Stimulated activated naive CD8-positive, alpha-beta T cell treated with anti-CD3 and anti-CD28 coated beads, Interleukin-15, amount 100 ng/mL, for 72 hours (primary cell): Measurements from ENCODE around the gene MYG1.
A peak's percentile ranks its signal among the peaks of the same experiment; 100 is the strongest.

Source experiments
- ATAC-seq: fragments of 150-1000 bp; cut with Tn5 transposase; 2 replicates; pipeline ENCODE4 v1.10.0; 2021; ENCODE audit warnings: mild to moderate bottlenecking, moderate library complexity
- DNase-seq, 2 donors: peaks; one replicate each; pipeline ENCODE4 v3.0.0; 2021 to 2022
- H3K27ac Mint-ChIP-seq, 2 donors: one replicate each; pipeline ENCODE4 v1.8.0; 2022; ENCODE audit warnings: mild to moderate bottlenecking in 2 of 2, mixed read lengths in 2 of 2, moderate library complexity in 2 of 2
- H3K27me3 Mint-ChIP-seq: one replicate; pipeline ENCODE4 v1.8.0; 2022; ENCODE audit warnings: mixed read lengths
- H3K4me1 Mint-ChIP-seq: one replicate; pipeline ENCODE4 v1.8.0; 2022; ENCODE audit warnings: mild to moderate bottlenecking, mixed read lengths
- H3K4me3 Mint-ChIP-seq, 2 donors: one replicate each; pipeline ENCODE4 v1.8.0; 2022; ENCODE audit warnings: mild to moderate bottlenecking in 2 of 2, mixed read lengths in 2 of 2, moderate library complexity in 1 of 2
- H3K9me3 Mint-ChIP-seq, 2 donors: one replicate each; pipeline ENCODE4 v1.8.0; 2022; ENCODE audit warnings: mixed read lengths in 2 of 2

MYG1 gene, protein sequence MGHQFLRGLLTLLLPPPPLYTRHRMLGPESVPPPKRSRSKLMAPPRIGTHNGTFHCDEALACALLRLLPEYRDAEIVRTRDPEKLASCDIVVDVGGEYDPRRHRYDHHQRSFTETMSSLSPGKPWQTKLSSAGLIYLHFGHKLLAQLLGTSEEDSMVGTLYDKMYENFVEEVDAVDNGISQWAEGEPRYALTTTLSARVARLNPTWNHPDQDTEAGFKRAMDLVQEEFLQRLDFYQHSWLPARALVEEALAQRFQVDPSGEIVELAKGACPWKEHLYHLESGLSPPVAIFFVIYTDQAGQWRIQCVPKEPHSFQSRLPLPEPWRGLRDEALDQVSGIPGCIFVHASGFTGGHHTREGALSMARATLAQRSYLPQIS

DNA sequence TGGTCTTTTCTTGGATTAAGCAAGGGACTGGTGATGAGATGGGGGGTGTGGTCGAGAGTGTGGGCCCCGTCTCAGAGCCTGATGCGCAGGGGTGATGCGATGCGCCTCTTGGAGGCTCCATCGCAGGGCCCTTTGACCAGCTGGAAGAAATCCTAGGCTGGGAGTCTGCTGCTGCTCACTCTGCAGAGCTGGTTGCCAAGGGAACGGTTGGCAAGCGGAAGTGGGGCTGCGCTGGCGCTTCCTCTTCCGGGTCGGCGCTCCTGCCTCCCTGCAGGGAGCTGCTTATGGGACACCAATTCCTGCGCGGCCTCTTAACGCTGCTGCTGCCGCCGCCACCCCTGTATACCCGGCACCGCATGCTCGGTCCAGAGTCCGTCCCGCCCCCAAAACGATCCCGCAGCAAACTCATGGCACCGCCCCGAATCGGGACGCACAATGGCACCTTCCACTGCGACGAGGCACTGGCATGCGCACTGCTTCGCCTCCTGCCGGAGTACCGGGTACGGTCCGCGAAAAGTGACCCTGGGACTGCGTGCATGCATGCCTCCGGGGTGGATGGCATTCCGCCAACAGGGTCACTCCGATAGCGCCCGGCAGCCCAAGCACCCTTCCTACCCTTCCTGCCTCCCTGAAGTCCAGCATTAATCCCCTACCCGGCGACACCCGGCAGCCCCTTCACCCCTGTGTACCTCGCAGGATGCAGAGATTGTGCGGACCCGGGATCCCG lies at the start of gene MYG1:
MYG1 (plus strand) TSS at position 242 of the 727 bp plus-strand sequence; CDS start at position 285, 43 bp downstream.
- peak; percentile 81 for ATAC-seq
- peak; percentile 76 to 82 for DNase-seq
- no peaks in the 10 kb centered on the region for H3K9me3 Mint-ChIP-seq
- peak within 1 kb of the TSS; percentile 84 to 92 for H3K4me3 Mint-ChIP-seq
- H3K27me3 Mint-ChIP-seq, result no peaks in the 10 kb centered on the region
- peak within 1 kb of the TSS; percentile 98 for H3K27ac Mint-ChIP-seq
- H3K4me1 Mint-ChIP-seq, result peaks cover 78% of the 10 kb centered on the region

DNA sequence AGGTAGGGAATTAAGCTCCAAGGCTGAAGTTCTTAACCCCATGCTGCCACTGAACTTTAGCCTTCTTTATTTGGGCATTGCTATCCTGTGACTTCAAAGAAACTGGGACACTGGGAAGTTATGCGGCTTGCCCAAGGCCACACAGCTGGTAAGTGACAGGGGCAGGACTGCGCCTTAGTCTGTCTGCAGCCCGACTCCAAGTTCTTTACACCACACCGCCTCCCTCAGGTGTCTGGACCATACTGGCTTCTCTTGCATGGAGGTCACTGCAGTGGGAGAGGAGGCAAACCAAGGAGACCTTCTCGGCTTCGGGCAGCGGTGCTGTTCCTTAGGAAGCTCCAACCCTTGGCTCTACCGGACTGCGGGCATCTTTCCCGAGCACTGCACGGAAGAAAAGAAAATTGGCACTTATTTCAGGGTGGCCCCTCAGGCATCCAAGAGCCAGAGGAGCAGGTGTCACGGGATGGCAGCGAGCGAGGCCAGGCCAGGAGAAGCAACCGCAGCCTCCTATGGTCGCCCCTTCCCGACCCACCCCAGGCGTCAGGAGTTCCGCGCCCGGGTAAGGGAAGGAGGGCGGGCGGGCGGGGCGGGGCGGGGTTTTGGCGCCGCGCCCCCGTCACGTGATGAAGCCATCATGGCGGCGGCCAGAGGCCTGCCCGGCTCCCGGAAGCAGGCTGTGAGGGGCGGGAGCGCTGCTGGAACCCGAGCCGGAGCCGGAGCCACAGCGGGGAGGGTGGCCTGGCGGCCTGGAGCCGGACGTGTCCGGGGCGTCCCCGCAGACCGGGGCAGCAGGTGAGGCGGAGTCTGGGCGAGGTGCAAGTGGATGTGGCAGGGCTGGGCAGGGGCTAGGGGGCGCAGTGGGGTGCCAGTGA lies 47.8 kb upstream of the MYG1 start:
- H3K27me3 Mint-ChIP-seq, result no peaks in the 10 kb centered on the region
- no peaks in the 10 kb centered on the region for H3K9me3 Mint-ChIP-seq
- DNase-seq, result peak; percentile 68 to 72
- ATAC-seq, result peak; percentile 93
- H3K4me3 Mint-ChIP-seq, result peak overlapping the region; percentile 94 to 98
- peaks cover 55% of the 10 kb centered on the region for H3K4me1 Mint-ChIP-seq
- peak overlapping the region; percentile 98 for H3K27ac Mint-ChIP-seq

DNA sequence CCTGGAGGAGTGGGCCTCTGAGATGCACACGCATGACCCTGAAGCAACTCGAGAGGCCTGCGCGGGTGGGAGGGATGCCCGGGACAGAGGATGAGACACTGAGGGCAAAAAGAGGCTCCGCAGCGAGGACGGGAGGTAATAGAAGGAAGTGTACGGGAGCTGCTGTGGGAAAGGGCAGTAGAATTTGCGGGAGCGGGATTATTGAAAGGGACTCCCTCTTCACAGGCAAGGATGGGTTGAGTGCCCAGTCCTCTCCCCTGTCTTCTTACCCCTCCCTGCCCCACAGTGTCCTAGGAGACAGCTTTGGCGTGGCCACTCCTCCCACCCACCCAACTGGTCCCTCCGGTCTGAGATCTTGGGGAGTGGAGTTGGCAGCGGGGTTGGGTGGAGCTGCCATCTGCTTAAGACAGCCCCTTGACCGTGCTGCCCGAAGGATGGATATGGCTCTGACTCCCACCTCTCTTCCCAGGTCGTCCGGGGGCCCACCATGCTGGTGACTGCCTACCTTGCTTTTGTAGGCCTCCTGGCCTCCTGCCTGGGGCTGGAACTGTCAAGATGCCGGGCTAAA lies 47.1 kb upstream of the MYG1 start:
- Mint-ChIP-seq H3K4me1 (peaks cover 50% of the 10 kb centered on the region), H3K27me3 (no peaks in the 10 kb centered on the region), H3K27ac (peak overlapping the region; percentile 98), H3K9me3 (no peaks in the 10 kb centered on the region), H3K4me3 (peak overlapping the region; percentile 94 to 98)
- DNase-seq, result no peak
- peak; percentile 21 for ATAC-seq

DNA sequence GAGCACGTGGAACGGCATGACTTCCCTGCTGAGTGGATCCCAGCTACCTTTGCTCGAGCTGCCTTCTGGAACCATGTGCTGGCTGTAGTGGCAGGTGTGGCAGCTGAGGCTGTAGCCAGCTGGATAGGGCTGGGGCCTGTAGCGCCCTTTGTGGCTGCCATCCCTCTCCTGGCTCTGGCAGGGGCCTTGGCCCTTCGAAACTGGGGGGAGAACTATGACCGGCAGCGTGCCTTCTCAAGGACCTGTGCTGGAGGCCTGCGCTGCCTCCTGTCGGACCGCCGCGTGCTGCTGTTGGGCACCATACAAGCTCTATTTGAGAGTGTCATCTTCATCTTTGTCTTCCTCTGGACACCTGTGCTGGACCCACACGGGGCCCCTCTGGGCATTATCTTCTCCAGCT lies 46.2 kb upstream of the MYG1 start:
- ATAC-seq (no peak), DNase-seq (no peak)
- Mint-ChIP-seq H3K4me1 (peaks cover 50% of the 10 kb centered on the region), H3K27me3 (no peaks in the 10 kb centered on the region), H3K27ac (peak overlapping the region; percentile 84 to 98), H3K4me3 (peak overlapping the region; percentile 94 to 98), H3K9me3 (no peaks in the 10 kb centered on the region)

DNA sequence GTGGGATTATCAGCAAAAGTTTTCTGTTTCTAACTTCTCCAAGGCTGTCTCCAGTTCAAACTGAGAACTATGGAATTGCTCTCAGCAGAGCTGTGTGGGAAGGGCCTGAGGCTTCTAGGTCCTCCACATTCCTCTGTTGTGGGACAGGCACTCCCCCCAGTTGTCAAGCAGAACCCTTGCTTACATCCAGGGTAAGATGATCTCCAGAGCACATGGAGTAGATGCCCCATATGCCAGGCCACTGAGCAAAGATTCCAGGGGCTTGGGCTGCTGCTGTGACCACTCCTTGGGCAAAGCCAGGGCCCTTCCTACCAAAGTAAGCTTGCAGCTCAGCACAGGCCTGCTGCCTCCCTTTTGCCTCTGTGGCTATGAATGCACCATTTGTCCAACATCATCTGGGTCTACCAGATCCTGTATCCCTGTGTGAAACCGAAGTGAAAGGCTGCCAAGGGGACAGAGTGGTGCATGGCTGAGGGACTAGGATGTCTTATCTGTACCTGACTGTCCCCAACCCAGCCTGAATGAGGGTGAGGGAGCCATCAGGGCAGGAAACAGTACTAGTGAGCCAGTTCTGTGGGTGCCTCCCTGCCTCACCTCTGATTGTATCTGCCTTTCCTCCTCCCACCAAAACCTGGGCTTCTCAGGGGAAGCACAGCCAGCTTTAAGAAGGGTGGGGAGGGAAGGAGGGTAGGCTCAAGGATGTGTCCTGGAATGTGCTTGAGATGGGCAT lies 44.5 kb upstream of the MYG1 start:
- H3K9me3 Mint-ChIP-seq, result no peaks in the 10 kb centered on the region
- no peak overlapping the region for H3K4me3 Mint-ChIP-seq
- H3K27me3 Mint-ChIP-seq, result no peaks in the 10 kb centered on the region
- ATAC-seq (no peak), DNase-seq (no peak)
- H3K27ac Mint-ChIP-seq, result peak overlapping the region; percentile 31 to 55
- H3K4me1 Mint-ChIP-seq, result peaks cover 62% of the 10 kb centered on the region

DNA sequence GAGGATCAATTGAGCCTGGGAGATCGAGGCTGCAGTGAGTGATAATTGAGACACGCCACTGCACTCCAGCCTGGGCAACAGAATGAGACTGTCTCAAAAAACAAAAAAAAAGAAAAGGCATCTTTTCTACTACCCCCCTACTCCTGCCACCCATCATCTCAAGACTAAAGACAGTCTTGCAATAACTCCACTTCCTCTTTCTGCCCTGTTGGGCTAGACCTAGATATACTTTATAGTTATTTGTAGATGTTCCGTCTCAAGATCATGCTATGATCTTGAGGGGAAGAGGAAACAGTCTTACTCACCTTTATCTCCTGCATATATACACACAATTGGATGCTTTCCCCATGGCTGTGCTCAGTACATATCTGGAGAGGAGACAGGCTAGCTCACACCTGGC lies 43.5 kb upstream of the MYG1 start:
- DNase-seq, result no peak
- H3K27me3 Mint-ChIP-seq, result no peaks in the 10 kb centered on the region
- H3K4me3 Mint-ChIP-seq, result no peak overlapping the region
- no peak for ATAC-seq
- H3K4me1 Mint-ChIP-seq, result peaks cover 61% of the 10 kb centered on the region
- no peaks in the 10 kb centered on the region for H3K9me3 Mint-ChIP-seq
- peak overlapping the region in 1 of 2 donors; percentile 27 for H3K27ac Mint-ChIP-seq

DNA sequence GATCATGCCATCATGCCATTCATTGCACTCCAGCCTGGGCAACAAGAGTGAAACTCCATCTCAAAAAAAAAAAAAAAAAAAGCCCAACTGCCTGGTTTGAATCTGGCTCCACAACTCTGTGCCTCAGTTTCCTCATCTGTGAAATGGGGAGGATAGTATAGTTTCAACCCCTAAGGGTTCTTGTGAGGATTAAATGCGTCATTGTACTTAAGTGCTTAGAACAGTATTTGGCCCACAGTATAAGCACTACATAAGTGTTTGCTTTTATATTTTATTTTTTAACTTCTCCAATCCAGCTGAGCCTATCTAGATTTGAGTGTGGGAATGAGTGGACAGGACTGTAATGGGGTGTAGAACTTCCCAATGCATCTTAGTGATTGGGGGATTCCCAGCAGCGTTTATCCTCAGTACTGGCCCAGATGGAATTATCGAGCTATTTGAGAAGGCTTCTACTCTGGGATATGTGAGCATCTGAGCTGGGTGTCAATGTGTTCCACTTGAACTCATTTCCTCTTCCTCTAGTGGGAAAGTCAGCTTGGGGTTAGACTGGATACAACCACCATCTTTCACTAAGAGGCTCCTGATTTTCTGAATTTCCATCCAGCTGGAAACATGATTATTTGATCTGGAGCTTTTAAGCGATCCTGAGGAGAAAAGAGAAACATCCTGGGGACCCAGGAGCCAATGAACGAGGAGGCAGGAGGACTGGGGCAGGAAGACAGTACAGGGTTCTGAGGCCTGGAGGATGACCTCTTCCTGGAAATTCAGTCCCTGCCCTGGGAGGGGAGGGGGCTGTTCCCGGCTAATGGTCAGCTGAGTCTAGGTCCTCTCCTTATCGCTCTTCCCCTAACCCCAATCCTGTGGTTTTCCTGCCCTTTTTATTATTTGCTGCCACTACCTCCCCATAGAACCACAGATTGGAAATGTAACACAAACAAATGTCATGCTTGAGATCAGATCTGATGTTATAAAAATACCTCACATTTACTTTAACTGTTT lies 40.7 kb upstream of the MYG1 start:
- DNase-seq, result no peak
- no peaks in the 10 kb centered on the region for H3K9me3 Mint-ChIP-seq
- H3K27ac Mint-ChIP-seq, result no peak overlapping the region
- H3K27me3 Mint-ChIP-seq, result no peaks in the 10 kb centered on the region
- no peak overlapping the region for H3K4me3 Mint-ChIP-seq
- no peak for ATAC-seq
- H3K4me1 Mint-ChIP-seq, result peaks cover 41% of the 10 kb centered on the region

DNA sequence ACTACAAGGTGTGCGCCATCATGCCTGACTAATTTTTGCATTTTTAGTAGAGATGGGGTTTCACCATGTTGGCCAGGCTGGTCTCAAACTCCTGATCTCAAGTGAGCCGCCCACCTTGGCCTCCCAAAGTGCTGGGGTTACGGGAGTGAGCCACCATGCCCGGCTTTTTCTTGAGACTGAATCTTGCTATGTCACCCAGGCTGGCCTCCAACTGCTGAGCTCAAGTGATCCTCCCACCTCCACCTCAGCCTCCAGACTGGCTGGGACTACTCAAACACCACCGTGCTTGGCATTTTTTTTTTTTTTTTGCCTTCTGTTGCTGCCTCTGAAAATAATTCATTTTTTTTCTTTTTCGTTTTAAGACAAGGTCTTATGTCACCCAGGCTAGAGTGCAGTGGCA lies 39.6 kb upstream of the MYG1 start:
- Mint-ChIP-seq H3K27me3 (no peaks in the 10 kb centered on the region), H3K9me3 (no peaks in the 10 kb centered on the region), H3K4me1 (peaks cover 30% of the 10 kb centered on the region), H3K4me3 (no peak overlapping the region), H3K27ac (peak overlapping the region in 1 of 2 donors; percentile 74)
- ATAC-seq (no peak), DNase-seq (no peak)

DNA sequence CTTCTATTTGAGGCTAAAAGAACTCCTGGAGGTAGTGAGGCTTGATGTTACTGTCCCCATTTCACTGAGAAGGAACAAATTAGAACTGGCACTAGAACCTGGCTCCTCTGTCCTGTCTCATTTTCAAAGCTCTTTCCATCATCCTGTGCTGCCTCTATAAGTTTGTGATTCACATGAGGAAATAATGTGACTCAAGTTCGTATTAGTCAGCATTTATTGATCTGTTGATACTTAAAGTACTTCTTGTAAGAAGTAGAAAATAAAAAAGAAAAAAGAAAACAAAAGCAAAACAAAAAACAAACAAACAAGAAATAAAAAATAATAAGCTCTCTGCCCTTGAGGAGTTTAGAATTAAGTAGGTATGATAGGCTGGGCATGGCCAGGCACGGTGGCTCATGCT lies 33.7 kb upstream of the MYG1 start:
- Mint-ChIP-seq H3K27ac (no peak overlapping the region), H3K4me3 (no peak overlapping the region), H3K4me1 (peaks cover 32% of the 10 kb centered on the region), H3K27me3 (no peaks in the 10 kb centered on the region), H3K9me3 (no peaks in the 10 kb centered on the region)
- ATAC-seq, result no peak
- no peak for DNase-seq

DNA sequence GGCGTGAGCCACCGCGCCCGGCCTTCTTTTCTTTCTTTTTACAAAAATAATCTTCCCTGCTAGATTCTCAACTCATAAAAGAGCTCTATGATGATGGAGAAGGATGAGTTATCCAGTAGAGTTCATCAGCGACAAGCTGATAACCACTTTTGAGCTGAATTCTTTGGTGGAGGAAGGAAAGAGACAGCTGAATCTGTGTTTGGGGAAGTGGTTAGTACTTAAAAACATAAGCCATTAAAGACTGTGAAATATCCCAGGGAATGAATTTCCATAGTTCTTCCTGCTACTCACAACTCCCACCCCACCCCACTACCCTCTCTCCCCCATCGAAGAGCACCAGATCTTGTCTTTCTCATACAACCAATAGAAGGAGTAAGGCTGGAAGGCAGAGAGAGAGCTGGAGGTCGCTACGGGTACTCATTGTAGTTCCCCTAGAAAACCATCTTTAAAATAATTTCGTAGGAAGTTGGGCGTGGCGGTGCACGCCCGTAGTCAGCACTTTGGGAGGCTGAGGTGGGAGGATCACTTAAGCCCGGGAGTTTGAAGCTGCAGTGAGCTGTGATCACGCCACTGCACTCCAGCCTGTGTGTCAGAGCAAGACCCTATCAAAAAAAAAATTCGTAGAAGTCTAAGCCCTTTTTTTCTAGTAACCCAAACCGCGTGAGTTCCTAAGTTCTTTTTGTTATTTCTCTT lies 32.0 kb upstream of the MYG1 start:
- ATAC-seq (peak; percentile 46), DNase-seq (no peak)
- H3K27me3 Mint-ChIP-seq, result no peaks in the 10 kb centered on the region
- peaks cover 40% of the 10 kb centered on the region for H3K4me1 Mint-ChIP-seq
- no peaks in the 10 kb centered on the region for H3K9me3 Mint-ChIP-seq
- peak overlapping the region; percentile 95 to 98 for H3K27ac Mint-ChIP-seq
- H3K4me3 Mint-ChIP-seq, result peak overlapping the region; percentile 87 to 94

DNA sequence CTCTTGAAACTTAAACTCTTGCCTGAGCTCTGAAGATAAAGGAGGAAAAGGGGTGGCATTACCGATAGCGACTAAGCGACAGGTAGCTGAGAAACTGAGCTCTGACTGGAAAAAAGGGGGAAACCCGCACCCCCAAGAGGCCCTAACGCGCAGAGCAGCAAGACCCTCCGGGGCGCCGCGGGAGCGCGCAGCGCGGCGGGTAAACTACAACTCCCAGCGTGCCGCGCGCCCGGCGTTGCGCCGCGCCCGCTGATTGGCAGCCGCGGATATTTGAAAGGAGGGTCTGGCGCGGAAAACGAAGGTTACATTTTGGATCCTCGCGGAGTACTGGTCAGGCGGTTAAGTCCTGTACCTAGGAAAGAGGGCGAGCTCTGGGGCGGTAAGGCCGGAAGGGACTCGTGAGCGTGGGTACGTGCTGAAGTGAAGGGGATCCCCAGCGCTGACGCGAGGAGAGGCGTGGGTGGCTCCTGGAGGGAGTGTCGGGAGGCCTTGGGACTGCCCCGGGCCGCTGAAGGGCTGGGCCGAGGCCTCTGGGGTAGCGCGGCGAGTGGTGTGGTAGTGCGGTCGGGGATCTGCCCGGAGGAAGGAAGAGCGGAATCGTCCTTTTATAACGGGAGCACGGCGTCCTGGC lies 31.4 kb upstream of the MYG1 start, which contains the start of gene ESPL1:
ESPL1 (plus strand) TSS at position 301 of the 631 bp plus-strand sequence. CDS start 468 bp downstream, outside the sequence.
- no peaks in the 10 kb centered on the region for H3K9me3 Mint-ChIP-seq
- peak within 1 kb of the TSS; percentile 95 to 98 for H3K27ac Mint-ChIP-seq
- DNase-seq, result peak; percentile 90 to 91
- no peaks in the 10 kb centered on the region for H3K27me3 Mint-ChIP-seq
- peak; percentile 94 for ATAC-seq
- H3K4me3 Mint-ChIP-seq, result peak within 1 kb of the TSS; percentile 87 to 94
- peaks cover 41% of the 10 kb centered on the region for H3K4me1 Mint-ChIP-seq

DNA sequence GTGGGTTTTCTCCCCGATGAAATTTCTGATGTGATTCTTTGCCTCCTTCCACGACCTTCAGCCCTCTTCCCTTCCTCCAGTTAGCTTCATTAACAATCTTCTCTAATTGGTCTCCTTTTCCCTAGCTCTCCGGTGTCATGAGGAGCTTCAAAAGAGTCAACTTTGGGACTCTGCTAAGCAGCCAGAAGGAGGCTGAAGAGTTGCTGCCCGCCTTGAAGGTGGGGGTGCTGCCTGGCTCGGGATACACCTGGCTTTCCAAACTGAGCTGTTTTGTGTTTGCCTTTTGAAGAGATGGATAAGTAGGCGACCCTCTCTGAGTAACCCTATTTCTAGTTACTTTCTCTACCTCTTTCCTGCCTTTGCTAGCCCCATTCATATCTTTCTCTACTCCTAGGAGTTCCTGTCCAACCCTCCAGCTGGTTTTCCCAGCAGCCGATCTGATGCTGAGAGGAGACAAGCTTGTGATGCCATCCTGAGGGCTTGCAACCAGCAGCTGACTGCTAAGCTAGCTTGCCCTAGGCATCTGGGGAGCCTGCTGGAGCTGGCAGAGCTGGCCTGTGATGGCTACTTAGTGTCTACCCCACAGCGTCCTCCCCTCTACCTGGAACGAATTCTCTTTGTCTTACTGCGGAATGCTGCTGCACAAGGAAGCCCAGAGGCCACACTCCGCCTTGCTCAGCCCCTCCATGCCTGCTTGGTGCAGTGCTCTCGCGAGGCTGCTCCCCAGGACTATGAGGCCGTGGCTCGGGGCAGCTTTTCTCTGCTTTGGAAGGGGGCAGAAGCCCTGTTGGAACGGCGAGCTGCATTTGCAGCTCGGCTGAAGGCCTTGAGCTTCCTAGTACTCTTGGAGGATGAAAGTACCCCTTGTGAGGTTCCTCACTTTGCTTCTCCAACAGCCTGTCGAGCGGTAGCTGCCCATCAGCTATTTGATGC lies 30.6 kb upstream of the MYG1 start:
- Mint-ChIP-seq H3K27ac (peak overlapping the region; percentile 95 to 98), H3K27me3 (no peaks in the 10 kb centered on the region), H3K4me1 (peaks cover 41% of the 10 kb centered on the region), H3K9me3 (no peaks in the 10 kb centered on the region), H3K4me3 (peak overlapping the region; percentile 87 to 94)
- ATAC-seq (peak; percentile 6), DNase-seq (no peak)
